ENCODE results near the gene VPS51. TPM values are rescaled to one million over a fixed set of nuclear protein-coding genes. Genes with fewer than 3 reads are reported as not detected.

The VPS51 gene
- total and polyA plus RNA-seq, 2 of the 13 experiments (the other 11 are each of a cell fraction or from before 2014, with no cell fraction given): 76.3 to 90.6 TPM

- 94% methylated on average over 15 of the region's 15 CpGs for WGBS (ENCODE audit: low lambda C conversion rate)
- DNase-seq (ENCODE audit: low spot score): no peak
- intact Hi-C loops (cut with micrococcal nuclease; ENCODE audit: unreplicated experiment): no loop called here
Observed at GRCh38 chr11:65136515-65137096, 40.6 kb downstream of the VPS51 start.

GRCh38 chr11:65141896-65142494 is 46.0 kb downstream of the VPS51 start:
- CTCF ChIA-PET (ENCODE audit: low intra/inter-chr PET ratio, low total read pairs): no interaction called here
- ATAC-seq: peak; percentile 55
- TF ChIP-seq ZNF557 (CRISPR knock-in tag; IDR thresholded peaks at IDR 0.05) (no peak), AHR (CRISPR knock-in tag; IDR thresholded peaks at IDR 0.05) (no peak), ZFP36L1 (CRISPR knock-in tag; IDR thresholded peaks at IDR 0.05) (no peak), E2F1 (CRISPR knock-in tag; IDR thresholded peaks at IDR 0.05) (no peak), EP300 (IDR thresholded peaks at IDR 0.05; ENCODE audit: low read depth in 2 of 2, low read length in 2 of 2) (peak in 1 of 2 experiments; percentile 25; a peak in 1 of 4 replicates), EP300 (CRISPR knock-in tag; IDR thresholded peaks at IDR 0.05; ENCODE audit: borderline replicate concordance) (no peak), PATZ1 (CRISPR knock-in tag; IDR thresholded peaks at IDR 0.05) (0 out of 2 replicates have a peak, but pooled peaks have one; percentile 9), GATAD2A (CRISPR knock-in tag; IDR thresholded peaks at IDR 0.05) (peak; percentile 52), LRRFIP1 (CRISPR knock-in tag; conservative IDR thresholded peaks at IDR 0.05) (no peak), ESRRA (CRISPR knock-in tag; IDR thresholded peaks at IDR 0.05; ENCODE audit: low read depth) (no peak)

More at GRCh38 chr11:65136515-65137096, 40.6 kb downstream of the VPS51 start:
- H4K20me1 ChIP-seq (ENCODE audit: insufficient read depth, low read length): peaks cover 13% of the 10 kb centered on the region
- no peaks in the 10 kb centered on the region; a peak in 1 of 5 replicates for H3K27me3 ChIP-seq (ENCODE audit: control insufficient read depth in 1 of 2, insufficient read depth in 2 of 2, low read length in 2 of 2)
- H3K4me1 ChIP-seq (ENCODE audit: insufficient read depth, low read length): peaks cover 38% of the 10 kb centered on the region
- peaks cover 24% of the 10 kb centered on the region for H3K79me2 ChIP-seq (ENCODE audit: insufficient read depth, low read length)
- in situ Hi-C loops (cut with HindIII; ENCODE audit: extremely low pct_ligation_motif_present, low pct_unique_long_range_greater_than_20kb): no loop called here
- FAIRE-seq (no peak), ATAC-seq (no peak)
- no peak overlapping the region for H3K27ac ChIP-seq (ENCODE audit: extremely low read length, insufficient read depth, low read length)
- ChIA-PET POLR2A (interaction anchor here (1.1 to 5.1 kb wide), 5 partner anchors 11 to 44 kb away, joined by 5 to 105 read pairs (median 85); partner anchors contain the start of genes CAPN1, FAU, MRPL49 and SPDYC), CTCF (ENCODE audit: low intra/inter-chr PET ratio, low total read pairs) (no interaction called here)
- no peak overlapping the region for H3K9ac ChIP-seq (ENCODE audit: insufficient read depth, low read depth, low read length)
- BruUV-seq (replicated peaks): no TSS peak
- H3K4me2 ChIP-seq (ENCODE audit: low read depth, low read length): no peak overlapping the region
- no peak overlapping the region for H3K4me3 ChIP-seq (replicated peaks in 1 of 3; ENCODE audit: insufficient read depth in 1 of 3, low read depth in 2 of 3, low read length in 3 of 3)
- TF ChIP-seq ZKSCAN5 (CRISPR knock-in tag; IDR thresholded peaks at IDR 0.05): no peak
- no peak for TF ChIP-seq SKI (IDR thresholded peaks at IDR 0.05; ENCODE audit: partially characterized antibody)
- TF ChIP-seq ZNF678 (CRISPR knock-in tag; IDR thresholded peaks at IDR 0.05): no peak
- H3K36me3 ChIP-seq (replicated peaks in 1 of 2; ENCODE audit: control insufficient read depth in 1 of 2, insufficient read depth in 2 of 2, low read length in 2 of 2): peaks cover 5 to 15% of the 10 kb centered on the region in 2 experiments; a peak in 4 of 5 replicates
- no peaks in the 10 kb centered on the region for H3K9me3 ChIP-seq (ENCODE audit: low read length)
- no peak overlapping the region for H2AFZ ChIP-seq (ENCODE audit: low read length)

More at GRCh38 chr11:65141896-65142494, 46.0 kb downstream of the VPS51 start:
- no peak overlapping the region for H2AFZ ChIP-seq (ENCODE audit: low read length)
- intact Hi-C loops (cut with micrococcal nuclease; ENCODE audit: unreplicated experiment): no loop called here
- POLR2A ChIA-PET: interaction anchor here (1.1 kb wide), 1 partner anchor 20 kb away, joined by 6 read pairs; the partner anchor contains the start of genes FAU and MRPL49
- H3K27ac ChIP-seq (ENCODE audit: extremely low read length, insufficient read depth, low read length): no peak overlapping the region
- H3K9me3 ChIP-seq (ENCODE audit: low read length): no peaks in the 10 kb centered on the region
- H3K4me2 ChIP-seq (ENCODE audit: low read depth, low read length): peak overlapping the region; percentile 54
- H3K4me3 ChIP-seq (replicated peaks in 1 of 3; ENCODE audit: insufficient read depth in 1 of 3, low read depth in 2 of 3, low read length in 3 of 3): peak overlapping the region in 1 of 3 experiments; percentile 13; a peak in 1 of 6 replicates
- FAIRE-seq (peak; percentile 71), DNase-seq (ENCODE audit: low spot score) (no peak)
- no peaks in the 10 kb centered on the region for H4K20me1 ChIP-seq (ENCODE audit: insufficient read depth, low read length)
- BruUV-seq (replicated peaks): no TSS peak
- H3K27me3 ChIP-seq (ENCODE audit: control insufficient read depth in 1 of 2, insufficient read depth in 2 of 2, low read length in 2 of 2): no peaks in the 10 kb centered on the region
- 2% methylated on average over 7 of the region's 7 CpGs for WGBS (ENCODE audit: low lambda C conversion rate)
- in situ Hi-C loops (cut with HindIII; ENCODE audit: extremely low pct_ligation_motif_present, low pct_unique_long_range_greater_than_20kb): no loop called here
- no peak overlapping the region for H3K9ac ChIP-seq (ENCODE audit: insufficient read depth, low read depth, low read length)
- no peaks in the 10 kb centered on the region for H3K79me2 ChIP-seq (ENCODE audit: insufficient read depth, low read length)
- H3K36me3 ChIP-seq (replicated peaks in 1 of 2; ENCODE audit: control insufficient read depth in 1 of 2, insufficient read depth in 2 of 2, low read length in 2 of 2): no peaks in the 10 kb centered on the region
- peaks cover 39% of the 10 kb centered on the region for H3K4me1 ChIP-seq (ENCODE audit: insufficient read depth, low read length)
